ENCODE measurements around the gene ATG14.
"Not testable (repeated sequence)": the region's sequence is repeated elsewhere in the genome, so short reads cannot be mapped to it uniquely, and the experiment has no call there.

ATG14 gene, protein sequence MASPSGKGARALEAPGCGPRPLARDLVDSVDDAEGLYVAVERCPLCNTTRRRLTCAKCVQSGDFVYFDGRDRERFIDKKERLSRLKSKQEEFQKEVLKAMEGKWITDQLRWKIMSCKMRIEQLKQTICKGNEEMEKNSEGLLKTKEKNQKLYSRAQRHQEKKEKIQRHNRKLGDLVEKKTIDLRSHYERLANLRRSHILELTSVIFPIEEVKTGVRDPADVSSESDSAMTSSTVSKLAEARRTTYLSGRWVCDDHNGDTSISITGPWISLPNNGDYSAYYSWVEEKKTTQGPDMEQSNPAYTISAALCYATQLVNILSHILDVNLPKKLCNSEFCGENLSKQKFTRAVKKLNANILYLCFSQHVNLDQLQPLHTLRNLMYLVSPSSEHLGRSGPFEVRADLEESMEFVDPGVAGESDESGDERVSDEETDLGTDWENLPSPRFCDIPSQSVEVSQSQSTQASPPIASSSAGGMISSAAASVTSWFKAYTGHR

DNA sequence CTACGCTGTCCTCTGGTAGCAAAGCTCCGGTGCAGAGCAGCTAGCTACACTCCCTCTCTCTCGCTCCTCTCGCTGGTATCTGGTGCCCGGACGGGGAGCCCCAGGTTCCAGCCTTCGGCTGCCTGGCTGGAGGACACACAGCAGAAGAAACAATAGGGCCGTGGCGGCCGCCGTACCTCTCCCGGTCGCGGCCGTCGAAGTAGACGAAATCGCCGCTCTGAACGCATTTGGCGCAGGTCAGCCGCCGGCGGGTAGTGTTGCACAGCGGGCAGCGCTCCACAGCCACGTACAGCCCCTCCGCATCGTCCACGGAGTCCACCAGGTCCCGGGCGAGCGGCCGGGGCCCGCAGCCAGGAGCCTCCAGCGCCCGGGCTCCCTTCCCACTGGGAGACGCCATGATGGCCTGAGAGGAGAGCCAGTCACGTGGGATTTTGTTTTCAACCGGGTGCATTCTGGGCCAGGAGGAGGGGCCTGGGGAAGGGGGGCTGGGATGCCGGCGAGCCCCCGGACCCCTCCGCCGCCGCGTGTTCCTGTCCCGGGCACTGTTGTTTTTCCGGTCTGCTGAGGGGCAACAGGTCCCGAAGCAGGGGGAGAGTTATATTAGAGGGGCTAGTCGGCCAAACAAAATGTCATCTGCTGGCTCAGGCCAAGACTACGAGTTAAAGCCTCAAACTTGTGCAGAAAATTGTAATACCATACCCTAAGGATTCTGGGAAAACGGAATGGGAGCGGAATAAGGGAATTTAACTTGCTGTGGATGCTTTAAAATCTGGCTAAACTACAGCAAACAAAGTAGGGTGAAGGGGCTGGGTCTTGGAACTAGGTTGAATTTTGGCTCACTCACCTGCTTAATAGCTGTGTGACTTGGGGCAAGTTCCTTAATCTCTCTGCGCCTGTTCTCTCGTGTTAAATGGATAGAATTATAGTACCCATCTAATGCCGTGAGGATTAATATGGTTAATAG, at the start of gene ATG14:
TSS of gene ATG14 (minus strand) at position 405 of the 964 bp plus-strand sequence. CDS start at position 397, 8 bp downstream.
- no peak for FAIRE-seq

DNA sequence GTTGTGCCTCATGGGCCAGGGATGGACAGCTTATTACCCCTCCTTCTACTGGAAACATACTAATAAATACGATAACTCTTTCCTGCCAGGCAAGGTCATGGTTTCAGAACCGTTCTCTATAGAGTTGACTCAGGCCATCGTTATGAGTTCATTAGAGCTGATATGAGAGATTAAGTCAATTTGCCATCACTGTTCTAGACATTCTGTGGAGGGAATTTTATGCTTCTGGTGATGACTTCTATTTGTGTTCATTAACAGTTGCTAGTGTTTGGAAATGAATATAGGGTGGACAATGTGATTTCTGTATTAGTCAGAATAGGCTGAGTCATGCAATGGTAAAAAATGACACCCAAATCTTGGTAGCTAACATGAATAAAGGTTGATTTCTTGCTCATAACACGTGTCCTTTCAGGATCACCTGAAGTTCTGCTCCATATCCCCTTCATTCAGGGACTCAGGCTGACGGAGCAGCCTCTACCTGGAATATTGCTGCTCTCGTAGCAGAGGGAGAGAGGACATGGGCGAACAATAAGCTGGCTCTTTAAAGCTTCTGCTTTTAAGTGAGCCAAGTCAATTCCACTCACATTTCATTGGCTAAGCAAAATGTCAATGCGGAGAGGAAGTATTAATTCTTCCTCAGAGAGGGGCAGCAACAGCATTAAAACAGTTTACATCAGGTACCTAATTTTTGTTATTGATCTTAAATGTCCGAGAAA, 47.3 kb upstream of the ATG14 start:
- no peak for FAIRE-seq

DNA sequence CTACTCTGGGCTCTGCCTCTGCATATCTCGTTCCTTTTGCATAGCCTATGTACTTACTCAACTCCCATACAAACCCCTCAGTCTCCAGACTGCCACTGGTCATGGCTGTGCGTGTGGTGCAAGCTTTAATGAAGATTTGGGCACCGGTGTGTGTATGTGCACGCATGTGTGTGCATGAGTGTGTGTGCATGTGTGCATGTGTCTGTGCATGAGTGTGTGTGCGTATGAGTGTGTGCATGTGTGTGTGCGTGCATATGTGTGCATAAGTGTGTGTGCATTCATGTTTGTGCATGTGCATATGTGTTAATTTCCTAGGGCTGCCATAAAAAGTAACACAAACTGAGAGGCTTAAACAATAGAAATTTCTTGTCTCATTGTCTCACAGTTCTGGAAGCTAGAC, 45.9 kb upstream of the ATG14 start:
- FAIRE-seq = no peak

DNA sequence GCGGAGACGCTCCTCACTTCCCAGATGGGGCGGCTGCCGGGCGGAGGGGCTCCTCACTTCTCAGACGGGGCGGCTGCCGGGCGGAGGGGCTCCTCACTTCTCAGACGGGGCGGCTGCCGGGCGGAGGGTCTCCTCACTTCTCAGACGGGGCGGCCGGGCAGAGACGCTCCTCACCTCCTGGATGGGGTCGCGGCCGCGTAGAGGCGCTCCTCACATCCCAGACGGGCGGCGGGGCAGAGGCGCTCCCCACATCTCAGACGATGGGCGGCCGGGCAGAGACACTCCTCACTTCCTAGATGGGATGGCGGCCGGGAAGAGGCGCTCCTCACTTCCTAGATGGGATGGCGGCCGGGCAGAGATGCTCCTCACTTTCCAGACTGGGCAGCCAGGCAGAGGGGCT, 44.8 kb upstream of the ATG14 start:
- FAIRE-seq = not testable (repeated sequence)

DNA sequence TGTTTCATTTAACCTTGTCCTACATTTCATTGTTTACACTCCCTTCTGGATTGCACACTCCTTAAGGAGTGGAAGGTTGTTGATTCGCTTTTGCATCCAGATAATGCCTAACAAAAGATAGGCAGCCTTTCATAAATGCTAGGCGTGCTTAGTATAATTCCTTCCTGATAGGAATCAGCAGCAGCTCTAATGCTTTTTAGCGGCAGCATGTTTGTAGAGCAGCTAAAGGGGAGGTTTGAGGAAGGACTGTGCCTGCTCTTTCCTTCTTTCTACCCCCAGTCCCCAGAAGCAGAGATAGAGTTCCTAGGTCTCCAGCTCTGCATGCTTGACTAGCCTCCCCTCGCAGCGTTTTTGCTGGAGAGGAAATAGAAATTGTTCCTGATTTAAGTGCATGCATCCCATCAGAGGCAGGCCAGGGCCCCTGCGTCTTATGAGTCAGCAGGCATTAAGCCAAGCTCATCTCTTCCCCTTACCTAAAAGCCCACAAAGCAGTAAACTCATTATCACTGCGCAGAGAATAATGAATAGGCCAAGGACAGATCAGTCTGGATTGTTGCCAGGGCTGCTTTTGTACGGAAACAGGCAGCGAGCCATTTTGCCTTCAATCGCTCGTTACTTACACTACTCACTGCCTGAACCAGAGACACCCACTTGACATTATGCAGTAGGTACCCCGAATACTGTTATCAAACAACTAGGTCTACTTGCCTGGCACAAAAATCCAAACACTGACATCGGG, 42.8 kb upstream of the ATG14 start:
- FAIRE-seq = no peak

DNA sequence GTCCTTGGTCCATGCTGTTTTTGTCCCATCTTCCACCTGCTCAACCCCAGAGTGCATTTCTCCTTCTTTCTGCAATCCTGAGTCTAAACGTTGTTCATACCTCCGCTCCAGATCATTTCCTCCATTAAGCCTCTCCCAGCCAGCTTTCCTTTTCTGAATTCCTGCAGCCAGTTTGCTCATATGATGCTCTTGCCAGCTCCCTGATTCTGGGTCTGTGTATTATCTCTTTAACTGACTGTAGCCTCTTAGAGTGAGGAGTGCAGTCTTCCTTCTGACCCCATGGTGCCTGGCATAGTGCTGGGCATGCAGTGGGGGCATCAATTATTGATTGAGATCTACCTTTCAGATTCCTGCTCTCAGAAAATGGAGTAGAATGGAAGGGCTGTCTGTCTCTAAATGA, 40.3 kb upstream of the ATG14 start:
- no peak for FAIRE-seq

DNA sequence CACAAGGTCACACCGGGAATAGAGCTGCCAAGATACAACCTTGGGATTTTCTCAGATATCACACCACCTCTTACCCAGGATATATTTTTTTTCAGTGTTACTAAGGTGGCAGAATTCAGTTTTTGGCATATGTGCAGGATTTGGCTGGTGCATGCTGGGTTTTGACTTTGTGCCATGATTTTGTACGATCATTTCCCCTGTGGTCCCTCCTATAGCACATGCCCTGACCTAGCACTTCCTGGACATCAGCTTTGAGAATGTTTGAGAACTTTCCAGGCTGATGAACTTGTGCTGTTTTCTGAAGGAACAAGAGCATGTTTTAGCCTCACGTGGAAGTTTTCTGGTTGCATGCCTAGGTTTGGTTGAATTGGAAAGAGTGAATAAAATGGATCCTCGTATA, 39.8 kb upstream of the ATG14 start:
- no peak for FAIRE-seq

DNA sequence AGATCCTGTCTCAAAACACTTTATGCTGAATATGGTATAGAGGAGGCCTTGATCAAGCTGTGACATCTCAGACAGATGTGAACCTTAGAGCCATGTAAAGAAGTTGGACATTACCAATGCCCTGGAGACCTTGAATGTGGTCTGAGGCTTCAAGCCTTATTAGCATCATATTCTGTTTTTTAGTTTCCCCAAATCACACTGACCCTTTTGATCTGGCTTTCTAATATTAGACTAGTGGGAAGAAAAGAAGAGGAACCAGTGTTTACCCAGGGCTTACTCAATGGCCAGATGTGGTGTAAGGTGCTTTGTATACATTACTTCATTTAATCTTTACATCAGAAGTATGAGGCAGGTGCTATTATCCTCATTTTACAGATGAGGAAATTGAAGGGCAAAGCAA, 39.4 kb upstream of the ATG14 start:
- no peak for FAIRE-seq

DNA sequence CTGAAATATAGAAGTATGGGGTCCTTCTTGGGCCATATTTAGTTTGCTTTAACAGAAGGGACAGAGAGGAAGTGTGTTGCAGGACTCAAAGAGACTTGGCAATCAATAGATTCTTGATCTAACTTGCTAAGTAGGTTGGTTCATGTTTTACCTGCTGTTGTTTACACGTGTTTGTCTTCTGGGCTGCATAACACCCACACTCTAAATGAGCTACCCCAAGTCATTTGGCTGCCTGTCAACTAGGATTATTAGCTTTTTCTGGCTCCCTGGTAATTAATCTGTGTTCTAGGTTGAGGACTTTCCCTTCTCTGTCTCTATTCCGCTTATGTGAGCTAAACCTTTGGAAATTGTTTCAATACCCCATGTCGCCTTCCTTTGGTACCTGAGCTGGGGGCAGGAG, 38.9 kb upstream of the ATG14 start:
- no peak for FAIRE-seq

DNA sequence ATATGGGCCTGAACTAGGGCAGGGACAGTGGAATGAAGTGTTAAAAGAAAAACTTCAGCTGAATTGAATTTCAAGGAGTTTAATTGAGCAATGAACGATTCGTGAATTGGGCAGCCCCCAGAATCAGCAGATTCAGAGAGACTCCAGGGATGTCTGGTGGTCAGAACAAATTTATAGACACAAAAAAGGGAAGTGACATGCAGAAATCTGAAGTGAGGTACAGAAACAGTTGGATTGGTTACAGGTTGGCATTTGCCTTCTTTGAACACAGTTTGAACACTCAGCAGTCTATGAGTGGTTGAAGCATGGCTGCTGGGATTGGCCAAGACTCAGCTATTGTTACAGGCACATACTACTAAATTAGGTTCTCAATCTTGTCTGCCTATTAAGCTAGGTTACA, 38.5 kb upstream of the ATG14 start:
- no peak for FAIRE-seq

DNA sequence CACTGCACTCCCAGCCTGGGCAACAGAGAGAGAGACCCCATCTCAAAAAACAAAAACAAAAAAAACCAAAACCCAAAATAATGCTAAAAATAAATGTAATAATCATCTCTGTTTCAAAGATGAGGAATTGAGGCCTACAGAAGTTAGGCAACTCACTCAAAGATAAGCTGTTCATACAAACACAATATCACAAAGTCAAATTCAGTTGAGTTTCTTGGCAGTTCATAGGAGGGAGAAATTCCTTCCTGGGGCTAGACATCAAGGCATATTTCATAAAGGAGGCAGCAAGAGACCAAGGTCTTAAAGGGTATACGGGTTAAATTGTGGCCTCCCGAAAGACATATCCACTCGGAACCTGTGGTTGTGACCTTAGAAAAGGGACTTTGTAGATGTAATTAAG, 37.5 kb upstream of the ATG14 start:
- no peak for FAIRE-seq

DNA sequence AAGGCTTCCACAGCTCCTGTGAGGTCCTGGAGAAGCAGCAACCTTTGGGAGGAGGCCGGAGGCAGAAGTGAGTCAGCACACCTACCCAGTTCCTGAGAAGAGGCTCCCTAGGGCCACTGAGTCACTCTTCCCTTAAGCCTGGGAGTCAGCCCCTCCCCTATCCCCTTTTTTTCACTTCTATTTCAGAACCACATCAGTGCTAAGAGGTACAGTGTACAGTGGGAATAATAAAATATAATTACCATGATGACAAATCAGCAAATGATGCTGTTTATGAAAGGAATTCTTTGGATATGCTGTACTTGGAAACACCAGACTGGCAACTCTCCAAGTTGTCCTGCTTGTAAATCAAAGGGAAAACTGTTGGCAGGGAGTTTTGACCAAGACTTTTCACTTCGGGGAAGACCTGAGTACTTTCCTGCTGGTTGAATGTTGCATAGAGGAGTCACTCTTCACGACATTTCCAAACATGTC, 36.5 kb upstream of the ATG14 start:
- no peak for FAIRE-seq

DNA sequence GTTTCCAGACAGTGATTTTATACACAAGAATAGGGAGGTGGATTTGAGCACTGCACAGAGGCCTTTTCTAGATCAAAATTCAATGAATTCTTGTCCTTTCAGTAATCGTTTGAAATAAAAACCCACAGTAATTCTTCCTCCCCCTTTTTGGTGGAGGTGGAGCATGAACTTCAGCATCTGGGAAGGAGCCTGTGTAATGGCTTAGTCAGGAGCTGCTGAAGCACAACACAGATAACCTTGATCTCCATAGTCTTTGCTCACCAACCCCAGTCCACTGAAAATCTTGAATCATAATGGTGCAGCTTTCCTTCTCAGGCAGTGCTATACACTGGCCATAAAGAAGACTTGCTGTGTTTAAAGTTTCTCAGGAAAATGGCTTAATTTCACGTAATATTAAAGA, 35.2 kb upstream of the ATG14 start:
- FAIRE-seq = no peak

DNA sequence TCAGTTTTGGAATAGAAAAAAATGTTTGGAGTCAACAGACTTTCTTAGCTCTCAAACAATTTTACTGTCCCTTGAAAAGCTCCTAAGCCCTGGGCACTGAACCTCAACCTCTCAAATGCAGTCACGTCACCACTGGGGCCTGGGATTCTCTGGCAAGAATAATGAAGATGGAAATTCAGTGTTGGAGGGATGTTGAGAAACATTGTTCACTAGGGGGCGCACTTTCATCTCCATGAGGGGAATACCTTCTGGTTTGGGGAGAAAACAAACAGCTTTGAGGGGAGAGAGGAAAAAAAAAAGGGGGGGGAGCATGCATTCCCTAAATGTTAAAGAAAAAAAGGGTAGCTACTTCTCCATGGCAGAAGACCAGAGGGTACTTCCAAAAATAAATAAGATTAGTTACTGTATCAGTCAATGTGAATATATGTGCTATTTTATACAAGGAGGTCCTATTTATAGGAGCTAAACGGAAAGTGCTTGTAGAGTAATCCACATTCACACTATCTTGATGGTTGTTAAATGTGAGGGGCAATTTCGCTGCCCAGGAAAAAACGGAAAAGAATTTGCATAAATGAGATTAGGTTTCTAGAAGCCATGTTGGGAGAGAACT, 34.6 kb upstream of the ATG14 start:
- no peak for FAIRE-seq

DNA sequence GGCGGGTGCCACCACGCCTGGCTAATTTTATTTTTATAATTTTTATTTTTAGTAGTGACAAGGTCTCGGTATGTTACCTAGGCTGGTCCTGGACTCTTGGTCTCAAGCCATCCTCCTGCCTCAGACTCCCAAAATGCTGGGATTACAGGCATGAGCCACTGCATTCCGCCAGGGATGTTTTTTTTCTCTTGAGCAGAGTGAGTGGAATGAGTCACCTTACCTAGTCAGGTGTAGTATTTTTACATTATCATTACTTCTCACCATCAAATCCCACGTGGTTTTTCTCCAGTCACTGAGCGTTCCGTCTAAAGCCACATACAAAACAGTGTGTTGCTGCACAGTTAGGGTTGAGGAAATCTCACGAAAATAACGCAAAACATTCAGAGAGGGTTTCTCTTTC, 29.7 kb upstream of the ATG14 start:
- no peak for FAIRE-seq

DNA sequence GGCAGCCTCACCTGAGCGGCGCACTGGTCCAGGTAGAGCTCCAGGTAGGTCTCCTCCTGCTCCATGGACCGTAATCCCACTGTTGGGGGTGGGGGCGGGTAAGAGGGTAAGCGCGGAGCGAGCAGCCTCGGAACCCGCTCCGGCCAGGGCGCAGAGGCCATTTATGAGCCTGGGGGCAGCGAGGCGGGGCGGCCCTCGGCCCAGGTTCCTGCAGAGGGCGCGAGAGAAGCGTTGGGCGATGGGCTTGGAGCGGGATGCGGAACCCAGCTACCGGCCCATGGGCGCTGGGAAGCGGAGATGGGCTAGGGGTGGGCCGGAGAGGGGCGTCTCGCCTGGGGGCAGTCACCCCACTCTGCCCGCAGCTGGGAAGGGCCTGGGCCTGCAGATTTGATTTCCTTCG, 28.8 kb upstream of the ATG14 start, which contains the start of gene TBPL2:
TSS of gene TBPL2 (minus strand) at position 232 of the 400 bp plus-strand sequence. CDS start at position 65, 167 bp downstream.
- no peak for FAIRE-seq

DNA sequence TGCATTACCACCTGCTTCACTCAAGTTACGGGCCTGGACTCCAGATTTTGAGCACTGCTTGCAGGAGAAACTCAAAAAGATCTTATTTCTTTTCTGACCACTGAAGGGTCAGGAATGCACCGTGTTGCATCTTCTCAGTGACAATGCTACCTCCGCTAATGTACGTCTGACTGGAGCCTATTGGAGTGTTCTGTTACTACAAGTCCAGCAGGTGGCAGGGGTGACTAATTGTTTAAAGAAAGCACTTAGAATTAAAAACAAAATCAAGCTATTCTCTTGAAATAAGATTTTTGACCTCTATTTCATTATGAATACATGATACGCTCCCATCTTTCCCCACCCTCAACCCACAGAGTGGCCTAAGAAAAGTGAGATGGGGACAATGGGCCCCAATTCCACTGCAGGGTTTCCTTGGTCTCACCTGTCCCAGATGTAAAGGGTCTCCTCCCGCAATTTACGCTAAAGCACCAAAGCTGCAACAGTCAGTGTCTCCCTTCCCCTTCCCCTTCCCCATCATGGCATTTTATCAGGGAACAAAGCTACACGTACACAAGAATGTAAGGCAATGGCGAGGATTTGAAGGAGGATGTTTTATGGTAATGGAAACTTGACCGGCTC, 26.5 kb upstream of the ATG14 start:
- no peak for FAIRE-seq

DNA sequence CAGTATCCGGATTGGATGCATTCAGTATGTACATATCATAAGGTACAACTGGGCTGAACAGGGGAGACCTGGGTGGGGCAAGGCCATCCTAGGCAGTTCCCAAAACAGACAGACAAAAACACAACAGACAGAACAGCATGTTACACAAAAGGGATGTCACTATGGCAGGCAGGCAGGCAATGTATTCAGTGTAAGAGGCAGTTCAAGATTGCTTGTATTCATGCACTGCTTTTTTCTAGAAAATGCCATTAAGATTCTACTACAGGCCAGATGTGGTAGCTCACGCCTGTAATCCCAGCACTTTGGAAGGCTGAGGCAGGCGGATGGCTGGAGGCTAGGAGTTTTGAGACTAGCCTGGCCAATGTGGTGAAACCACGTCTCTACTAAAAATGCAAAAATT, 25.3 kb upstream of the ATG14 start:
- FAIRE-seq = no peak

DNA sequence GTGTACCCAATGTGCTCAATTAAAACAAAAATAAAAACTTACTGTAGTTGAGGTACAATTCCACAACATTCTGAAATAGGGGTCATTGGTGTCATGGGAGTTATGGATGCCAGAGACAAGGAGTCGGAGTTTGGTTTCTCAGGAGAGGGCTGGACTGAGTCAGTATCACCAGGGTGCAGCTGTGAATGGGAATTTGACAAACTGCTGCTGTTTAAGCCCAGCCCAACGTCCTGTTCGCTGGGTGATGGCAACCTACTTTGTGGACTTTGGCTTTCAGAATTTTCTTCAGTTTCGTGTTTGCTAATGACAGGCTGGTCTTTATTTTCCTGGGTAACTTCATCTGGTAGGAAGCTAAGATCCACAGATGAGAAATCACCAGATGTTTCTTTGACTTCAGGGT, 24.9 kb upstream of the ATG14 start:
- FAIRE-seq = no peak

DNA sequence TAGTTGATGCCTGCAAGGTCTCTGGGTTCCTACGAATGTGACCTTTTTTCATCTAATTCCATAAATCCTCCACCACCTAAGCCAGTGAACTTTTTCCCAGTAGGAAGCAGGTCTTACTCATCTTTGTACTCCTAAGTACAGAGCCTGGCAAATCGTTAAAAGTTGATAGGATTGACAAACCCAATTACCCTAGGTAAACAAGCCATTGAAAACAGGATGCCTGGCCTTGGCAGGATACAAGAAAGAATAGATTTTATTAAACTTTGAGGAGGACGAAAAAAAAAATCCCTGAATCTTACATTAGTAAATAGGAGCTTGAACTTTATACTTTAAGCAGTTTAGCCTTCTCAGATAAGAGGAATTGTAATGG, 23.2 kb upstream of the ATG14 start:
- no peak for FAIRE-seq
